Neural cell (in vitro differentiated cells): ENCODE data around the gene RAD51B.

ENCODE experiments used
- REST ChIP-seq: IDR thresholded peaks from 2 replicates; pipeline ENCODE4 v1.6.1; 2012; ENCODE audit warnings: borderline replicate concordance
- TF ChIP-seq, protein P1 (sequence below): fragments of 450-650 bp; IDR thresholded peaks from 2 replicates; pipeline ENCODE4 v1.5.1; 2014; ENCODE audit warnings: antibody characterized with exemption, mild to moderate bottlenecking, moderate library complexity; ENCODE audit not compliant: poor library complexity, severe bottlenecking

GRCh38 chr14:68188174-68188573 lies 368.6 kb downstream of the RAD51B start:
- no peak for TF ChIP-seq REST
- TF ChIP-seq, protein P1, sequence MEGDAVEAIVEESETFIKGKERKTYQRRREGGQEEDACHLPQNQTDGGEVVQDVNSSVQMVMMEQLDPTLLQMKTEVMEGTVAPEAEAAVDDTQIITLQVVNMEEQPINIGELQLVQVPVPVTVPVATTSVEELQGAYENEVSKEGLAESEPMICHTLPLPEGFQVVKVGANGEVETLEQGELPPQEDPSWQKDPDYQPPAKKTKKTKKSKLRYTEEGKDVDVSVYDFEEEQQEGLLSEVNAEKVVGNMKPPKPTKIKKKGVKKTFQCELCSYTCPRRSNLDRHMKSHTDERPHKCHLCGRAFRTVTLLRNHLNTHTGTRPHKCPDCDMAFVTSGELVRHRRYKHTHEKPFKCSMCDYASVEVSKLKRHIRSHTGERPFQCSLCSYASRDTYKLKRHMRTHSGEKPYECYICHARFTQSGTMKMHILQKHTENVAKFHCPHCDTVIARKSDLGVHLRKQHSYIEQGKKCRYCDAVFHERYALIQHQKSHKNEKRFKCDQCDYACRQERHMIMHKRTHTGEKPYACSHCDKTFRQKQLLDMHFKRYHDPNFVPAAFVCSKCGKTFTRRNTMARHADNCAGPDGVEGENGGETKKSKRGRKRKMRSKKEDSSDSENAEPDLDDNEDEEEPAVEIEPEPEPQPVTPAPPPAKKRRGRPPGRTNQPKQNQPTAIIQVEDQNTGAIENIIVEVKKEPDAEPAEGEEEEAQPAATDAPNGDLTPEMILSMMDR = no peak
